HG03135 (cell line): ENCODE data around the gene TNS1.

ENCODE experiments used
- ATAC-seq: cut with Tn5 transposase; IDR thresholded peaks from one replicate; pipeline ENCODE4 v1.9.1; 2021; ENCODE audit warnings: mild to moderate bottlenecking, moderate library complexity; ENCODE audit not compliant: unreplicated experiment

The TNS1 gene

DNA sequence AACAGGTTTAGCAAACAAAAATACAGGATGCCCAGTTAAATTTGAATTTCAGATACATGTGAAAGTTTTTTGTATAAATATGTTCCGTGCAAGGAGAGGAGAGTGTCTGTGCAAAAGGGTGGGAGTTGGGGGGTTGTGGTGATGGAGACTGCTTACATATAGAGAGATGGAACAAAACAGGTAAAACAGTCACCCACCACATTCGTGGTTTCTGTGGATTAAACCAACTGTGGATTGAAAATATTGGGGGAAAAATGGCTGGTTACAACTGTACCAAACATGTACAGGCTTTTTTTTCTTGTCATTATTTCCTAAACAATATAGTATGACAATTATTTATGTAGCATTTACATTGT lies 245.7 kb downstream of the TNS1 start:
- ATAC-seq: no peak

DNA sequence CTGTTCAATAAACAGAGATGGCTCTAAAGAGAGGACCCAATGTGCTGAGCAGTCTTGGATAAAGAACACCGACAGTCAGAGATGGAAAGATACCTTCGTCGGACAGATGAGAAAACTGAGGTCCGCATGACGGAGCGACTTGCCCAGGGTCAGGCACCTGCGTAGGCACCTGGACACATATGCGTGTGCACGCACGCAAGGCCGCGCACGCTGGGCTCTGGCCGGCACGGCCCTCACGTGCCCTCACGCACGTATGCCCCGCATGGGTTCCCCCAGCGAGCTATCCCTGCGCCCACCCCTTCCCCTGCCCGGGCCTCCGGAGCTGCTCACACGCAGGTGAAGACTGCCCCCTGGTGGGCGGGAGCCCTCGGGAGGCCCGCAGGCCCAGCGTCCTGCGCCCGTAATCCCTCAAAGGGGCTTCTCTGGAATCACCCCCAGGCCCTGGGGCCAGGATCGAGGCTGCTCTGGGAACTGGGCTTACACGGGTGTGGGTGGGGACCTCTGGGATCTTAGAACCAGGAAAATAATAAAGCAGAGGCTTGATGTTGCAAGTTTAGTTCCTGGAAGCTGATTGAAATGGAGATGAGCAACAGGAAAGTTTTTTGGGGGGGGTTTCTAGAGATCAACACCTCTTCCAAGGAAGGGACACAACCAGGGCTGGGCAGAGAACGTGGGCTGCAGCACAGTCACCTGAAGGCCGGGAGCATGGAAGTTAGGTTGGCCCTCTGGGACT lies 246.3 kb downstream of the TNS1 start:
- ATAC-seq: no peak

DNA sequence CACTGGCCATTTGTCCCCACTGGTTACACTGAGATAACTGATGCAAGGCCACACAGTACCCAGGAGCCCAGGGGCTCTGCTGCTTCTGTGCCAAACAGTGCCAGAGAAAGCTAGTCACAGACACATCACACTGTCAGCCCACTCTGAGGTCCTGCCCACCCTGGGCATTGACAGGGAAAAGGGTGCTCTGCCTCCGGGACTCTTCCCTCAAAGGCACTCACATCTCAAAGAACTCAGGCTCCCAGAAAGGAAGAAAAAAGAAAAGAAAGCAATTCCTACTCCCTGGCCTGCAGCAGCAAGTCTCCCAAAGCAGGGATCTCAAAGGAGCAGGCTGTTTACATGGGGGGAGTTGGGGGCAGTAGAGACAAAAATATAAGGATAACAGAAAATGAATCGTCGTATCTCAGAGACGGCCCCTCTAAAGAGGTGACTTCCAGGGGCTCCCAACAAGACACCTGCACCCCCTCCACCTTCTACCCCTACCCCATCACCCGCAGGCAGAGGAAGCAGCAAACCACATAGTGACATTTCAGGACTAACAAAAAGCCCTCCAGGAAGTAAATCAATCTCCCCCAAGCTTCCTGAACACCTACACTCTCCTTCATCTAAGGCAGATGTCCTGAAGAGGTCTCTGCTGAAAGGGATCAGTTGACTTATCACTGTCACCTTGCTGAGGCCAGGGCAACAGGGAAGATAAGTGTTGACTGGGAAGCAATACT lies 247.6 kb downstream of the TNS1 start:
- ATAC-seq: no peak

DNA sequence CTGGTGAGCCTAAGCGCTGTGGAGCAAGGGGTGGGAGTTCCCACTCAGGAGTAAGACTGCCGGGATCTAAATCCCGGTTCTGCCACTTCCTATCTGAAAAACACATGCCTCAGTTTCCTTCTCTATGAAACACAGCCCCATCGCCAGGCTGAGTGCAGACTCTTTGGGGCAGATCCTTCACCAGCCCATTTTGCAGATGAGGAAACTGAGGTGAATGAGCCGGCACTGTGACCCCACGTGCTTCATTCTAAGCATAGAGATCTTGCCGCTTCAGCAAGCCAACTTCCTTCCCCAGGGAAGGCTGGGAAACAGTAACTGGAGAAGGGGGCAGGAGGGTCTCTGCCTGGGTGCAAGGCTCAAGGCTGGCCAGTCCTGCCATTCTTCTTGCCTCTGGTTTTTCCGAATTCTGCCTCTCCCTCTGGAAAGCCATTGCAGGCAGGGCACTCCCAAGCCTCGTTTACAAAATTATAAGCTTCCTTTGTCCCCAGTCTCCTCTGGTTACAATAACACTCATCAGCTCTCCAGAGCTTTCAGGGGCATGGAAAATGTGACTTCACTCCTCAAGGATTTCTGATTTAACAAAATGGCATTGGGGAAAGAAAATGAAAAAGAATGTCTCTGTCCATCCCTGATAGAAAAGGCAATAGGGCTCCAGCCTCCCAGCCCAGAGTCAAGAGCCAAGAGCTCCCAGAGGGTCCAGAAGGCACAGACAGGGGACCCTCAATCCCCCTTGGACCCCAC lies 249.2 kb downstream of the TNS1 start:
- no peak for ATAC-seq

DNA sequence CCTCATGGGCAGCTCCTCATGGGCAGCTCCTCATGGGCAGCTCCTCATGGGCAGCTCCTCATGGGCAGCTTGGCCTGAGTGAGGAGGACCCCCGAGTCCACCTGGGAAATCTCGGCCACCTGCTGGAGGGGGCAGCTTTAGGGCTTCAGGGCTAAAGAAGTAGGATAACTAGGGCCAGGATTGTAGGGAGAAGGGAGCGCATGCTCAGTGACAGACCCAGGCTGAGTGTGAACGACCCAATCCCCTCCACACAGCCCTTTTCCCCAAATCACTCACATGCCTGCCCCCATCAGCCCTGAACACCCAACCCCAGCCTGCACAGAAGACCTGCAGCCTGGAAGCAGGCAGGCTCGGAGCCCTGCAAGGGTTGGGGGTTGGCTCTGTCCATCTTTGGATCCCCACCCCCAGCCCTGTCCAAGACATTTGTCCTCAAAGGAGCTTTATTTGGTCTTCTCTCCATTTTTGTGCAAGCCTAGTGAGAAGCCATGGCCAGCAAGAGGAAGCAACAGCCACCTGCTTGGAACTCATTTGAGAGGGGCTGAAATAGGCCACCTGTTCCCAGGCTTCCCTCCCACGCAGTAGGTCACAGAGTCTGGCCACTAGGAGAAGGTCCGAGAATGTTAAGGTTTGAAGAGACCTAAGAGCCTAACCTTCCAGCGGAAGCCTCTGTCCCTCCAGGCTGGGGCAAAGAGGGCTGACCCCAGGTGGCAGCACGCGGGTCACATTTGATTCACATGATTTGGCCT lies 249.9 kb downstream of the TNS1 start:
- no peak for ATAC-seq

DNA sequence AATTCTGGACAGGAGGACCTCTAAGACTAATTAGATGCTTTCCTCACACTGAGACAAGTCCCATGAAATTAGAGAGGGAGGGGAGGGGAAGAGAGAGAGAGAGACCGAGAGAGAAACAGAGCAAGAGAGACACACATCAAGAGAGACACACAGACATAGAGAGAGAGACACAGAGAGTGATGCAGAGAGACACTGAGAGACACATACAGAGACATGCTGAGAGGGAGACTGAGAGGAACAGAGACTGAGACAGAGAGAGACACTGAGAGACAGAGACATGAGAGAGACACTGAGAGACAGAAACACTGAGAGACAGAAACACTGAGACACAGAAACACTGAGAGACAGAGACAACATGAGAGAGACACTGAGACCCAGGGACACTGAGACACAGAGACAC lies 250.8 kb downstream of the TNS1 start:
- ATAC-seq: no peak

DNA sequence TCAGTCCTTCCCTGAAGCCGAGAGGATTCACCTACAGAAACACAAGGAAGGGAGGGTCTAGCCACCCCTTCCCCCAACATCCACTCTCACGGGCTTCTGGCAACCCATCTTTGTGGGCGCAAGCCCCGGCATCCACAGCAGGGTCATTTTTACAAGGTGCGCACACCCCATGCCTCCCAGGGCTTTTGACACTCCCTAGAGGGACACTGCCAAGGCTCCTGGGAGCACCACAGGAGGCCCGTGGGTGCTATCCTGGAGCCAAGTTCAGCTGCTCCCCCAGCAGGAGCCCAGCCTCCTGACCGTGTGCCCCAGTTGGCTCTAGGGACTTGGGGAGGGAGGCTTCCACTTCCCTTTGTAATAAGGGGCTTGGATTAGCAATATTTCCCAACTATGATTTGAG lies 251.6 kb downstream of the TNS1 start:
- ATAC-seq: no peak
